ENCODE data around the gene KIRREL3.

Gene KIRREL3

DNA sequence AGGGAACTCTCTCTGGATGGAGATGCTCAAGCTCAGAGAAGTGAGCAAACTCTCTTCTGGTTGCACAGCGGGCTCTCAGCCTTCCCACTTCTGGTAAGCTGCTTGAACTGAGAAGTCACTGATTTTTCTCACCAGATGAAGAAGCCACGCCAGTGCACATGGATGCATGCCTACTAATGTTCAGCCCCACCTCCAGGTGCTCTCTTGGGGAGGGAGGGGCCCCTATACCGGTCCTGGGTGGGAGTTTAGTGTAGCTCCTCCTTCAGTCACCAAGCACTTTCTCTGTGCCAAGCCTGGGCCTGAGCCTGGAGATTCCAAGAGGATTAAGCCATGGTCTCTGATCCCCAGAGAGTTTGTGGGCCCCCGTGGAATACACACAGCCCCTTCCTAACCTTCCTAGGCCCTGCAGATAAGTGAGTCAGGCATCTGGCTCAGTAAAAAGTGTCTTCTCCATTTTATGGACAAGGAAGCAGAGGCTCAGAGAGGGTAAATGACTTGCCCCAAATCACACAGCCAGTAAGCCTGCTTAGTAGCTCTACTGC, 502.9 kb downstream of the KIRREL3 start:
- DNase-seq: no peak

DNA sequence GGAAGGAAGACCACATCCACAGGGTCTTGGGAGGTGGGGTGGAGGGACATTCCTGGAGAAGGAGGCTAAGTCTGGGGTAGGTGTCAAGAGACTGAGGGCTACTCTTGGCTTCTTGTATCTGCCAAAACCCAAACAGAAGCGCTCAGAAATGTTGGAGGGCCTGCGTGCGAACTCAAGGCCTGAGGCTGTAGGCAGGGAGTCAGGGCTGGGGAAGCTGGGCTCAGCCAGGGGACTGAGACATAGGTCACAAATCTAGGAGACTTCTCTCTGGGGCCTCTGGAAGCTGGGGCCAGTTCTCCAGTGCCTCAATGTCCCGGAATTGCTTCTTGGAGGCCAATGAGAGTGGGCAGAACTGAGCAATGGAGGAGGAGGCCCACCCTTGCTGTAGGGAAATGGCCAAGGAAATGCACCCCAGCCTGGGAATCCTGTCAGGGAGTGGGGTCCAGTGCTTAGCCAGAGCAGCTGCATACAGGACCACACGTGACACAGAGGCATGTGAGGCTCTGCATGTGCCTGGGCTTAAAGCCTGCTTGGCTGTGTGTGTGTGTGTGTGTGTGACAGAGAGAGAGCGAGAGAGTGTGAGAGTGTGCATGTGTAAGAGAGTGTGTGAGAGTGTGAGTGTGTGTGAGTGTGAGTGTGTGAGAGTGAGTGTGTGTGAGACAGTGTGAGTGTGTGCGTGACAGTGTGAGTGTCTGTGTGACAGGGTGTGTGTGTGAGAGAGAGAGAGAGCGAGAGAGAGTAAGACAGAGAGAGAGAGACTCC, 503.8 kb downstream of the KIRREL3 start:
- DNase-seq: no peak

DNA sequence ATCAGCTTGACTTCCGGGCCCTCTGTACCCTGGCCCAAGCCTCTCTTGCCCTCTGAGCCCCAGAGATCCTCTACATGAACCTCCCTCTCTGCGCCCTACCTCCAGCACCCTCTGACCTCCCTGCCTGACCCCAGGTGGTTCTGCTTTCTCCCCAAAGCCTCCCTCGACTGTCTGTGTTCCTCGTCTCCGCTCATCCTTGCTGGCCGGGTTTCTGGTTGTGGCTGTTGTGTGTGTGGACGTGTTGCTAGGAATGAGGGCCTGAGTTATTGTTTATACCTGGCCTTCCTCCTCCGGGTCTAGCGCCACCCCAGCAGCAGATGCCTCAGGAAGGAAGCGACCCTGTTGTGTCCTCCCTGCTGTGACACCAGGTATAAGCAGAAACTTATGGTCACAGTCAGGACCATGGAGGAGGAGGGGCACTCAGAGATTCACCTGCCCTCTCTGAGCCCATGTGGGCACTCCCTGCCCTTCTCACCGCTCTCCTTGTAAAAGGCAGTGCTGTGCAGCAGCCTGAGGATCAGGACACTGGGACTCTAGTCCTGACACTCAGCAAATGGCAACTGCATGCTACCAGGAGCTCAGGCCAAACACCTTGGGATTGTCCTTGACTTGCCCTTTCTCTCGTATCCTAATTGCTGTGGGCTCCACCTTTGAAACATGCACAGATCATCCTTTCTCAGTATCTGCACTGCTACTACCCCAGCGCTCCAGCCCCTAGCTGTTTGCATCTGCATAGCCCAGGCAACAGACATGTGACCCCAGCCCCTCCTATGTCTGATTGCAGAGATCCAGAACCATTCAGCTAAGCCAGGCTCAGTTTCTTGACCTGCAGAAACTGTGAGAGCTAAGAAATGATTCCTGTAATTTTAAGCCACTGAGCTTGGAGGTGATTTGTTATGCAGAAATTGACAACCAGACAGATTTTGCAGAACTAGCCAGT, 505.0 kb downstream of the KIRREL3 start:
- DNase-seq: no peak

DNA sequence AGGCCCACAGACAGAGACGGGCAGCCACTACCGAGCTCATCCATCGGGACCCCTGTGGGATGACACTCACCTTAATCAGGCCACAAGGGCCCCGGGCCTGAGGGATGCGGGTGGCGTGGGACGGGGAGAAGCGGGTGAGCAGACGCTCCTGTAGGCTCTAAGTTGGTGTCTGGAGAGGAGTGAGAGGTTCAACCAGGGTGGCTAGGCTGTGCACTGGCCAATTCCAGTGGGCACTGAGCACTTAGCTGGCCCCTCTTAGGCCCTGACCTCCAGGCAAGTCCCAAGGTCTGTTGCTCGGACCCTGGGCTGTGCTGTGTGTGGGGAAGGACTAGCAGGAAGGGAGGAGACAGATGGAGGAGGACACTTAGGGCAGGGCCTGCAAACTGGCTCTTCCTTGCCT, 505.7 kb downstream of the KIRREL3 start:
- no peak for DNase-seq

DNA sequence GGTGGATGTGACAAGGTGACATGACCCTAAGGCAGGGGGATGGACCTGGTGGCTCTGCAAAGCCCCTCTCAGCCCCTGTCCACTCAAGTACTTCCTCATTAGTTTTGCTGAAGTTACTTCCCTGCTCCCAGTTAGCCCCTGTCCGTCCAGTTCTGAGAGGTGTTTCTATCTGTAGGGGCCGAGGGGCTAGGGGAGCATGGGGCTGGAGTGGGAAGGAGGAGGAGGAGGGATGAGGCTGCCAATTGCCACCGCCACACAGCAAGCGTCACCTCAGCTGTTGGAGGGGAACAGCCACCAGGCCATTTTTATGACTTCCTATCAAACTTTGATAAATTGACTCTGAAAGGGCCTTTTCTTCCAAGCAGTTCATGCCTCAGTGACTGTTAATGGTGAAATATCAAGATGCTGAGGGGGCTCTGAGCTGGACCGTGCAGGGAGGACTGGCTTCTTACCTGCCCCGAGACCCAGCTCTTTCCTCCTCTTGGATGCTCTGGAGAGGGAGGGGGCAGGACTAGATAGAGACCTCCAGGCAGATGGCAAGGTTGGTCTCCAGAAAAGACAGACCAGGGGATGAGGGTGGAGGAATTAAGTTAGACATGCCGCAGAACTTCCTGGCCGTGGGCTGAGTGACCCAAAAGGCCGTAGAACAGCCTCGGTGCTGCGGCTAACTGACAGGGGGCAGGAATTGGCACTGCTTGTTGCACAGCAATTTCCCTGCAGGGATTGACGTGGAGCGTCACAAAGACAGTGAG, 508.1 kb downstream of the KIRREL3 start:
- no peak for DNase-seq

DNA sequence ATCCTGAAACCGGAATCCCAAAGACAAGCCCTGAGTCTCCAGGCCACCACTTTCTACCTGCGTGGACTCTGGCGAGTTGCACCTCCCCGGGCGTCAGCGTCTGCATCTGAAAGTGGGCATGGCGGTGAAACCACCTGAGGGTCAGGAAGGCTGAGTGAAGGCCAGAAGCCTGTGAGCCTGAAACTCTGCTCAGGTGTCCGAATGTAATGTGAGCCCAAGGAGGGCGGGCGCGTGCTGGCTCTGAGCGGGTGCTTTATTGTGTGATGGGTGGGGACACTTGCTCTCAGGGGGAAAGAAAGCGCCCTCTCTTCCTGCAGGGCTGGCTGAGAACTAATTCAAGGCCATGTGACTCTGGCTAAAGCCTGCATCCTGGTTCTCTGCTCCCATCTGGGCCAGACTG, 509.5 kb downstream of the KIRREL3 start:
- no peak for DNase-seq

DNA sequence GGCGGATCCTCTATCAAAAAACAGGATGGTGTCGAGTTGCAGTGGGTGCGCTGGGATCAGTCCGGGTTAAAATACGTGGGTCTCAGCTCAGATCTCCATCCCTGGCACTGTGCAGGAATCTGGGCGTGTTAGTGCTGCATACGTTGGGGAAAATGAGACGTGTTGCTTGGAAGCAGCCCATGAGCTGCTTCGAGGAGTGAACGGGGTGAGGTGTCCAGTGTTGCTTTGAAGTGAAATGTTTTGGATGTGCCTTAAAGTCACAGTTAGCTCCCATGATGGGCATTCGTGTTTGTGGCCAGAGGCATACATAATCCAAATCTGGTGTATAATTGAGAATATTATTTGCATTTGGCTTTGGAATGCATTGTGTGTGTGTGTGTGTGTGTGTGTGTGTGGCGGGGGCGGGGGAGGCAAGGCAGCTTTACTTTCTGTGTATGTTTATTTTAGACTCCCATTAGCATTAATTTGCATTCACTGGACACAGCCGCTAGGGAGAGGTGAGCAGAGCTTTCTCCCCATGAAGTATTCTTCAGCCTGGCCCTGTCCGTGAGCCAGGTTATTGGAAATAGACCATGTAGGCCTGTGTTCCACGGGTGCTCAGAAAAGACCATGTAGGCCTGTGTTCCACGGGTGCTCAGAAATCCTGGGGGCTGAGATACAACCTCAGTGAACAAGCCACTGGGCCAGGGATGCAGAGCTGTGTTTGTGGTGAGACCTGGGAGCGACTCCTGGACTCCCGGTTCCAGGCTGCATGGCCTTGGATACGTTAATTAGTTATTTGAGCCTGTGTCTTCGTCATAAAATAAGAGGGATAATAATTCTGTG, 510.5 kb downstream of the KIRREL3 start:
- DNase-seq: no peak

DNA sequence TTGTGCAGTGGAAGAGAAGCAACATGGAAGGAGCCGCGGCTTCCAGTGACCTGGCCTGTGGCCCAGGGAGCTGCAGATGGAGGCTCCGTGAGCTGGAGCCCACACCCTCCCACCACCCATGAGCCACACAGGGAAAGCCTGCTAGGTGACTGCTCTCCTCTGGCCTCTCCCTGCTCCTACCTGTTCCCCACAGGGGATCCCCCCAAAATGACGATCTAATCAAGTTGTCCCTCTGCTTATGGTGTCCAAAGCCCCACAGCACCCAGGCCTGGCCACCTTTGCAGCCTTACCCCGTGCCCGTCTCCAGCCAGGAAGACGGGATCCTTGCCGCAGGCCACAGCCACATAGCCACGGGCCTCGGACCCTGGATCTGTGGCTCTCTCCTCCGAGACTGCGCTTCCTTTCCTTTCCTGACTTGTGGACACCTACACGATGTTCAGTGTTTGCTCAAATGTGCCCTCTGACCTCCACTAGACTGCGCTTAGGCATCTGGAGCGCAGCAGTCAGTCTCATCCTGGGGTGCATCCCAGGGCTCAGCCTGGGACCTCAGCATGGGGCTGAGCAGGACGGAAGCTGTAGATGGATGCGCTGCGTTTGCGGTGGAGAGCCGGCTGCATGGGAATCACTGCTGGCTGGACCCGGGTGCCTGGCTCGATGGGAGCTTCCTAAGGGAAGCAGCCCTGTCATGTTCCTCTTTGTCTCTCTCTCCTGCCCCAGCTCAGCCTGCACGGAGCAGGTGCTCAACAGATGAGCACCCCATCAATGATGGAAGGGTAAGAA, 511.8 kb downstream of the KIRREL3 start:
- no peak for DNase-seq

DNA sequence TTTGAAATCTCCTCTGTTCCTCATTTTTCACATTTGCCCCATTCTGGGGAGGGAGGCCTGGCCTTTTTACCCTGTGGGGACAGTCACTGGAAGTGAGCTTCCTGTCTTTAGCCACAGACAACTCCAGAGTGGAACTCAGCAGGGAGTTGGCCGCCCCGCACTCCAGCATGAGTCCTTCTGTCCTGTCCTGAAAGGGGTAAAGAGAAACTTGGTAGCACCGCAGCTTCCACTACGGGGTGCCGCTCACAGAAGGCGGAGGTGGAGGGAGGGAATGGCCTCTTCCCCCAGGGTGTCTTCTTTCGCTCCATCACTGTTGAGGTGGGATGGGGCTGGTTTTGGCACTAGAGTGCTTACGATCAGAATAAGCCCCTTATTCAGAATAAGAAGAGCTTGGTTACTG, 512.9 kb downstream of the KIRREL3 start:
- no peak for DNase-seq

DNA sequence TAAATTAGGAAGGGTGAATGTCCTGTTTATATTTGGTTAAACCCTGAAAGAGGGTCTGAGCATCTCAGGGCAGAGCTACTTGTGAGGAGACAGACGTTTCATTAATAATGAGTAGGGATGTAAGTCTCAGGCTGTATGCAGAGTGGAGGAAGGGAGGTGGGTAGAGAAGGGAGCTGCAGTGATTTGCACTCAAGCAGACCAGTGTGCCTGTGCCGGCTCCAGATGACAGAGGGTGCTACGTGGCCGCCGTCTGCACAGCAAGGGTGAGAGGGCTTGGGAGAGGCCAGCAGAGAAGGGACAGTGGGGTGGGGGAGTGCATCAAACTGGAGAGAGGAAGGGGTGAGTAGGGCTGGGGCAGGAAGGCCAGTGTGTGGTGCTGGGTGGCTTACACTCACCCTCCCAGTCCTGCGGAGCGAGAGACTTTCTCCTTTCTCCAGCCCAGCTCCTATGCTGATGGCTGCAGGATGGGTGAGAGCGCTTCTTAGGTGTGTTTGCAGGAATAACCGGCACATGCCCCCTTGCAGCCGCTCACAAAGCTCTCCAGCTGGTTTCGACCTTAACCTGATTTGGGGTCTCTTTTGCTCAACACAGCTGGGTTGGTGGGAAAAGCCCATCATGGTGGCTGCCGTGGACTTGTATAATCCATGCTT, 514.5 kb downstream of the KIRREL3 start:
- no peak for DNase-seq

DNA sequence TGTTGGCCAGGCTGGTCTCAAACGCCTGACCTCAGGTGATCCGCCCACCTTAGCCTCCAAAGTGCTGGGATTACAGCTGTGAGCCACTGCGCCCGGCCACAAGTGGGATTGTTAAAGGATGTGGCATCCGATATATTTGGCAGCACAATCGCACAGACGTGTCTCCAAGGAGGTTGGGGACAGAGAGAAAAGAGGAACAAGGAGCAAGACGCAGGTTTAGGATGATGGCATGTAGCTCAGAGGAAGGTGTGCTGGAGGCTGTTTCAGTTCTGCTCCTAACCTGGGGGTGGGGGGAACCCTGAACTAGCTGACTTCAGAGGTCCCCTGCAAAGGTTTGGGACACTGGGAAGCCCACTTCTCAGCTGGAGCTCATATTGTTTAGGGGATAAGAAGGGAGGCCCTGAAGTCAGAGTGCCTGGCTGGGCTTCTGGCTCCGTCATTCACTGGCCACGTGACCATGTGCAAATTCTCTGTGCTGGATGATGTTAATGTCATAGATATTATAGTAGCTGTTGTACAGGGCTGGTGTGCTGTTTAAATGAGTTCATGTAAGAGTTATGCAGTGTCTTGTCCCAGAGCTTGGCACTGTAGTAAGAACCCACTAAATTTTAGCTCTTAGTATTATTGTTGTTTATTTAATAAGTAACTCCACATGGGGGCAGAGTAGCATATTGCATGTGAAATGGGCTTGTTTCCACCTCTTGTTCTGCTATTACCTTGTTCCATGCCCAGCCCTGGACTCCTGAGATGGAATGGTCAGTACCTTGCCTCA, 515.4 kb downstream of the KIRREL3 start:
- no peak for DNase-seq

DNA sequence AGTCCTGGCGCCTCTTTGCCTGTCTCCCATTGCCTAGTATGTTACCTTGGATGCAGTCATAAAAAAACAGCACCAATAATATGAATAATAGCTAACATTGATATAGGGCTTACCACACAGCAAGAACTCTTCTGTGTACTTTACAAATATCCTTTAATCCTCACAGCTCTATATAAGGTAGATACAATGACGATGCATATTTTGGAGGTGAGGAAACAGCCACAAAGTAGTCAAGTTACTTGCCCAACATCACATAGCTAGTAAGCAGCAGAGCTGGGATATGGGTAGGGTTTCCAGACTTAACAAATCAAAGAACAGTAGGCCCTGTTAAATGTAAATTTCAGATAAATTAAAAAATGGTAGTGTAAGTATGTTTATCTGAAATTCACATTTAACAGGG, 516.3 kb downstream of the KIRREL3 start:
- DNase-seq: no peak

DNA sequence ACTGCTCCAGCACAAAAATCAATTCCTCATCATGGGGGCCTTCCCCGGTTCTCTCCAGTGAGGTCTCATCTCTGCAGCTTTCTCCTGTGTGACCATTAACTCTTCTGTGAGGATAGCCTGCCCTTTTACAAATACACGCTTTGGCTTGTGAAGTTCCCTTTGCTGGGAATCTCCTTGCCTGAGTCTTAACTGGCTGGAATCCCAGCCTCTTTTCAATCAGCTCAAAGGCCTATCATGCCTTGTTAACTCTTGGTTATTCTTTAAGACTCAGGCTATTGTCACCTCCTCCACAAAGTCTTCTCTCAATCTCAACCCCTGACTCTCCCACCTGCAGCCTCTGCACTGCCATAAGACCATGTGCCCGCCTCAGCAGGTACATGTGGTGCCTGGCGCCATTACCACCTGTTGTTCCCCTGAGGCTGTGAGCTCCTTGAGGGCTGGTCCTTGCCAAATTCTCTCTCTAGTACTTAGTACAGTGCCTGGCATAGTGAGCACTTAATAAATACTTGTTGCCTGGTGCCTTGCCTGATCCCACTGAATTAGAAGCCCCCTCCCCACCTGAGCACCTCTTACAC, 516.9 kb downstream of the KIRREL3 start:
- DNase-seq: no peak

DNA sequence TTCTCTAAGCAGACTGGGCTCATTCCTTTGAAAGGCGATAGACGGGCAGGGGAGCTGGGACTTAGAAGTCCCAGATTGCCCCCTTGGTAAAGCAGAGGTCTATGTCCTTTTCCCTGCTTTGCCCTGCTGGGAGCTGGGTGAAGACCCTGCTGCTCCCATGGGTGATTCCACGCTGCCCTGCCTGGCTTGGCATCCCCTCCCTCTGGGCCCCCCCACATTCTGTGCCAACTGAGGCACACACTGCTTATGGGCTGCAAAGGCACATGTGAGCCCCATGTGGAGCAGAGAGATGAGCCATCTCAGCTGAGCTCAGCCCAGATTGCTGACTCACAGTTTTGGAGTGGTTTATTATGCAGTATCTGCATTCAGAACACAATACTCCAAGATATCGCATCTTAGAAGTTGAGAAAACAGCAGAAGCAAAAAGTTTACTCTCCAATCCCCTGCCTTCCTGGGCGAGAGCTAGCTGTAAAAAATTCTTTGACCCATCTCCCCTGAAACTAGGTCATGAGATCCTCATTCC, 517.9 kb downstream of the KIRREL3 start:
- no peak for DNase-seq

DNA sequence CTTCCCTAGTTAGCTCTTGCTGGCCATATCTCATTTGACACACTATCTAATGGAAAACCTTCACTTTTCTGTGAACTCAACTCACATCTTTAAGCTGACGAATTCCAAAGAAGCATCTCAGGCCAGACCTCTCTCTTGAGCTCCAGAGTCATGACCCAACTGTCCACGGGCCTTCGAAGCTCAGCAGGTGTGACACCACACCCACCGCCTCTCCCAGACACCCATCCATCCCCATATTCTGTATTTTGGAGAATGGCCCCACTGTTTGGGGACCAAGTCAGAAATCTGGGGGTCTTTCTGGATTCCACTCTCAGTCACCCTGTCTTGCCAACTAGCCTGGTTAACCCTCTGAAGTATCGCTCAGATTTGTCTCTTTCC, 519.3 kb downstream of the KIRREL3 start:
- DNase-seq: no peak

DNA sequence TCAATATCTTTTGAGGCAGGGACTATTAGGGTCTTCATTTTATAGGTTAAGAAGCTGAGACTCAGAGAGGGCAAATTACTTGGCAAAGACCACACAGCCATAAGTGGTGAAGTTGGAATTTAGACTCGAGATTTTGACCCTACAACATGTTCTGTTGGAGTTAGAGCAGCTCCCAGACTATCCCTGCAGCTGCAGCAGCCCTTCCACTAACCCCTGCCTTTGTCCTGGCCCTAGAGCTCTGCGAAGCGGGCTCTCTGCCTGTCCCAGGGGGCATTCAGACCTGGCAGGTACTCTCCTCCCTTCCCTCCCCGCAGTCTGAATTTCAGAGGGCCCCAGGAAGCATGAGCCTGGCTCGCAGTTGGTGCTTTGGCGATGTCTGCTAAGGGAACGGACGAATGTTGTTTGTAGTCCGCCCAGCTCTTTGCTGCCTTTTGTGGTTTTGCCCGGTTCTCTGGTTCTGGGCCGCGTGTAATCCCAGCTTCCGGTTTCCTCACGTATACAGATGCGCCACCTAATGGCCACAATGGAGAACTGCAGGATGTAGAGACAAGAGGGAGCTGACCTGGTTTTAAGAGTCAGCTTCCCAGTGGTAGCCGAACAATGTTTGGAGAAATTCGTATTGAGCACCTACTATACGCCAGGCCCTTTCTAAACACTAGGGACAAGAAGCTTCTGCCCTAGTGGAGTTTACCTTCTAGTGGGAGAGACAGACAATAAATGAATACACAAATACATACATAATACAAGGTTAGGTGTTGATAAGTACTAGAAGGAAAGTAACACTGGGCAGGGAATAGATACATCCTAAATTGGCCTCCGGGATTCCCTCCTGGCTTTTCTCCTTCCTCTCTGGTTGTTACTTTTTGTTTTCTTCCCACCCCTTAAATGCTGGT, 519.9 kb downstream of the KIRREL3 start:
- peak; percentile 59 for DNase-seq

DNA sequence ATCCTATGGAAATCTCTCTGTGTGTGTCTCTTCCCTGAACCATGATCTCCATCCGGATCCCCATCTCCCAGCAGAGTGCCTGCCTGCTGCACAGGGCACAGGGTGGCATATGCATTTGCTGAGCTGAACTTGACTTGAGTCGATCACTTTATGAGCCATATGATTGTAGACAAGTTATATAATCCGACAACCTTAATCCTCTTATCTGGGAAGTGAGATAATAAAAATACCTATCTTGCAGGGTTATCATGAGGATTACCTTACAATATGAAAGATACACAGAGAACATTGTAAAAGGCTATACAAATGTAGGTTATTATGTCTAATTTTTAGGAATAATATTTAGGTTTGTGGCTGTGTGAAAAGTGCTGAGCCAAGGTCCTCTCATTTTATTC, 520.6 kb downstream of the KIRREL3 start:
- DNase-seq: no peak

DNA sequence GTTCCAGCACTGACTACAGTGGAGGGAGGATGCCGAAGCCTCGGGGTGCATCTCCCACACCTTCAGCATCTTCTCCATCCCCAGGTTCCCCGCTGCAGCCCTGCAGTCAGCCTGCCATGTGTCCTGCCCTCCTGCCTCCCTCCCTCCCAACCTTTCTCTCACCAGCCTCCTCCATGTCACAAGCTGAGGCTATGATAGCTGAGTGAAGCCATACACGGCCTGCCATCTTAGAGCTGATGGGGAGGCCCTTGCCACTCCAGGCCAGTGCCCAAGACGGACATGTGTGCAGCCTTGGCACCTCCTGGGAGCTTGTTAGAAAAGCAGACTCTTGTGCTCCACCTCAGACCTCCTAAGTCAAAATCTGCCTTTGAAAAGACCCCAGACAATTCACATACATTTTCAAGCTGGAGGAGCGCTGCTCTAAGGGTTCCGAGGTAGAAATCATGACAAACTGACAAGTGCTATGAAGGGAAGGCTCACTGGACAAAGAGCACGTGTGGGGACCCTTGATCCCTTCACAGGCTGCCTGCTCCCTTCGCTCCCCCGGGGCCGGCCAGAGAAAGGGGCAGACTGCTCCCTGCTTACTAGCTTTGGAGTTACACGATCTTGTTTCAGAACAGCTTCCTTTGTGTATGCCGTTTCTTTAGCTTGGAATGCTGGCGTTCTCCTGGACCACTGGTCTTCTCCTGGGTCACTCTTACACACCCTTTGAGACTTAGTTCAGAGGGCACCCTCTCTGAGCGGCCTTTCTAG, 521.2 kb downstream of the KIRREL3 start:
- no peak for DNase-seq
